ENCODE results near the gene CCNJL.

The CCNJL gene

DNA sequence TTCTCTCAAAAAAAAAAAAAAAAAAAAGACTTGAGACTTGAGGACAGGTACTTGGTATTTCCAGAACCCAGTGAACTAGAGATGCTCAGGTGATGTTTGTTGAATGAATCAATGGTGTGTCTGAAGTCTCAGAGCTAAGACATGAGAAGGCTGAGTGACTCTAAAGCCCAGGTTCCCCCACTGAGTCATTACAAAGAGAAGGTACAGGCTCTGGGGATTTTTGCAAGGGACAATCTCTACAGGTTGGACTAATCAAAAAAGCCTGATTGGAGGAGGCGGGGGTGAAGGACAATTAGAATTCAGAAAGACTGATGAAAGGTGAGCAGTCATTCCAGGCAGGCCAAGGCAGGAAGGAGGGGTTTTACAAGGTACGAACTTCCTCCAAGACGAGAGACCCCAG lies 91.3 kb downstream of the CCNJL start:
- no peak for DNase-seq (ENCODE audit: low read depth, low spot score)

DNA sequence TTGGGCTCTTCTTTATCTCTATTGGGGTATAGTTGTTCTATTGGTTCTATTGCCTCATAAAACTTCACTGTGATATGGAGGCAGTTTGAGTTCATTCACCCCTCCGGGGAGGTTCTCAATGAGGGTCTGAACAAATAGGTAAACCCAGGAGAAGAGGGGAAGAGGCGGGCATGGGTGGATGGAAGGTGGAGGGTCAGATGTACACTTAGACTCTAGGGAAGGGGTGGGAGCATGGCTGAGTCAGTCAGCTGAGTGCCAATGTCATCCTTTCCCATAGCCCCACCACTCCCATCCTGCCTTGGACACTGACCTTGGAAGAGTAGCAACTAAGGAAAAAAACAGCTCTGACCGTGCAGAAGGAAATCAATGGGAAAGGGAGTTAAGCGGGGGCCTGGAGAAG lies 93.0 kb downstream of the CCNJL start:
- DNase-seq (ENCODE audit: low read depth, low spot score): no peak

DNA sequence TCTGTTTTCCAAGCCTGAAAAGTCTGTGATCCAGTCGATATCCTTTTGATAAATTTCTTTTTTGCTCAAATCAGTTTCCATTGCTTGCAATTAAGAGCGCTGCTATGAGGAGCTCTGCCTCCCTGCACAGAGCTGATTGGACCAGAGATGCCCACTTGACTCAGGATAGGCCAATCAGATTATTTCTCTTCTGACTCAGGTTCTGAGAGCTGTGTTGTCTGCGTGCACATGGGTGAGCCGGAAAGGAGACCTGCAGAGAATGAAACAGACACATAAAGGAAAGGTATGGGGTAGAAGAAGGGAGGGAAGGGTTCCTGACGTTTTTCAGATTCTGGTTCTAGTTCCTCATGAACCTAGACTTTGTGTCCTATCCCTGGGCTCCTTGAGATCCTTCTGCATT lies 98.8 kb downstream of the CCNJL start:
- no peak for DNase-seq (ENCODE audit: low read depth, low spot score)

DNA sequence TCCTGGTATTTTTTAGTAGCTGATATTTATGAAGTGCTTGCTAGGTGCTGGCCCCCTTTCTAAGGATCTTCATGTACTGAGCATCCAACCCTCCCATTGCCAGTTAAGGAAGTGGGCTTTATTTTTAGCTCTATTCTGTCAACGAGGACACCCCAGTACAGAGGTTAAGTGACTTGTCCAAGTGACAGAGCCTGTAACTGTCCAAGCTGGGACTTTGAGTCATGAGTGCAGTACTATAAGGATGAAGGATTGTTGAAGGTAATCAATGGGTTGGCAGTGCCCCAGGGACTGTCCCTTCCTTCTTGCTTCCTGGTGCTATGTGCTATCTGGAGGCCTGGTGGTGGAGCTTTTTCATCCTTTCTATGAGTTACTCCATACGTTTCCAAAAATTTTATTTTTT lies 101.0 kb downstream of the CCNJL start:
- DNase-seq (ENCODE audit: low read depth, low spot score): no peak

DNA sequence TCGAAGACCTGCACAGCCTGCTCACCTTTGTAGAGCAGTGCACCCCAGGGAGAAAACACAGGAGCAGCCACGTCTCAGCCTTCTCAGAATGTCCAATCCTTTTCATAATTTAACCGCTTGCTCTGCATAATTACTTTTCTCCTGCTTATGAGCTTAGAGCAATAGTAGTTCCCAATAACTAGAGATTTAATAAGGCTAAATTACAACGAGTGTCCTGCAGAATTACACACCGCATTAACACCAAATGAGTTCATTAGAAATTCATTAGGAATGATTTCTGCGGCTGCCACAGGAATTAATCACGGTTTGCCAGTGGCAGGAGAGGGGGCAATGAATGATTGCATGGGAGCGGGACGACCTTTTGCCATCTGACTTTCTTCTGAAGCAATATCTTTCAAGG lies 101.8 kb downstream of the CCNJL start:
- no peak for DNase-seq (ENCODE audit: low read depth, low spot score)

DNA sequence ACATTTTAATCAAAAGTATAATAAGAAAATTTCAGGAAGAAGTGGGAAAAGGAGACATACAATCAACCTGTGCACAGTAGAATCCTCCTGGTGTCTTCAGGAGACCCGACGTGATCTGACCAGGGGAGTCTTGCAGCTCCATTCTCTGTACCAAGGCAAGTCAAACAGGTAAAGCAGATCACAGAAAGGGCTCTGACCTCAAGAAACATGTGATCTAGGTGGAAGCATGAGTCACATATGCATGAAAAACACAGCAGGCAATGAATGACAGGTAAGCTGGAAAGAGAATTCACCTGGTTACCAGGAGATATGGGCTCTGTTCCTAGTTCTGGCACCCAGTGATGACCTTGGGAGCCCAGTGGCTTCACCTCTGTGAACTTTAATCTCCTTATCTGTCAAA lies 102.4 kb downstream of the CCNJL start:
- no peak for DNase-seq (ENCODE audit: low read depth, low spot score)

DNA sequence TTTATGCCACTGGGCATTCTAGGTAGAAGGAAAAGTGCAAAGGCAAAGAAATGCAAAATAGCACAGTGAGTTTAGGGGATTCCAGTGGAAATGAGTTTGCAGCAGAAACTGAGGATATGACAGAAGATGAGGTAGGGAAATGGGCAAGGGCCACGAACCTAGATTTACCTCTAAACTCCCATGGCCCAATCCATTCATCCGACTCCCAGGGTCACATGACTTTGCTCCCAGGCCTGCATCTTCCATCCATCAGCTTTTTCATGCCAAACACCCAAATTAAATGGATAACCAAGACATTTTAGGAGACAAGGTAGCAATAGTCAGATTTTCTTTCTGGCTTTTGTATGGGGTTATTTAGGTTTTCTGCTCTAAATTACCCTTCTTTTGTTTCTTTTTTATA lies 105.3 kb downstream of the CCNJL start:
- no peak for DNase-seq (ENCODE audit: low read depth, low spot score)
